K562 (cell line): ENCODE data around the gene RFC5. TPM values are rescaled to one million over a fixed set of nuclear protein-coding genes. Genes with fewer than 3 reads are reported as not detected.

Experiments
- ATF4 ChIP-seq: fragments of 450-650 bp; formaldehyde crosslinking; IDR thresholded peaks from 2 replicates; pipeline ENCODE4 v1.4.0; 2022; ENCODE audit warnings: mild to moderate bottlenecking, moderate library complexity
- BRCA1 ChIP-seq, 2 experiments: fragments of 450-650 bp in 1 of 2; sonication (generic) in 1 of 2; formaldehyde crosslinking in 1 of 2; IDR thresholded peaks; 2 replicates each; pipeline versions ENCODE4 v1.5.0 to v1.6.1; 2017 to 2020; ENCODE audit warnings: mild to moderate bottlenecking in 1 of 2, missing genetic modification reagents in 1 of 2
- CBX2 ChIP-seq: fragments of 200-600 bp; sonication (generic); IDR thresholded peaks from one replicate; pipeline ENCODE4 v1.6.1; 2012; ENCODE audit warnings: mild to moderate bottlenecking, low read length, inconsistent platforms; ENCODE audit not compliant: insufficient read depth, poor library complexity, severe bottlenecking
- CCNT2 ChIP-seq: IDR thresholded peaks from 2 replicates; pipeline ENCODE4 v1.6.1; 2011; ENCODE audit warnings: borderline replicate concordance, low read depth, mild to moderate bottlenecking, moderate library complexity, mixed read lengths, low read length; ENCODE audit not compliant: insufficient read length; ENCODE audit errors: extremely low read depth
- DPF2 ChIP-seq: fragments of 450-650 bp; IDR thresholded peaks from 2 replicates; pipeline ENCODE4 v1.6.1; 2016
- FOXM1 ChIP-seq, 2 experiments: fragments of 450-650 bp in 1 of 2; sonication (generic) in 1 of 2; formaldehyde crosslinking in 1 of 2; IDR thresholded peaks; 2 replicates each; pipeline versions ENCODE4 v1.6.1 to v1.9.0; 2017 to 2022; ENCODE audit warnings: low read depth in 2 of 2, mild to moderate bottlenecking in 2 of 2, missing genetic modification reagents in 1 of 2, moderate library complexity in 1 of 2
- GABPB1 ChIP-seq: sonication (generic); formaldehyde crosslinking; IDR thresholded peaks from 2 replicates; pipeline ENCODE4 v1.8.0; 2022; ENCODE audit warnings: mild to moderate bottlenecking, missing genetic modification reagents
- HINFP ChIP-seq: fragments of 450-650 bp; conservative IDR thresholded peaks from 2 replicates; pipeline ENCODE4 v1.6.1; 2016; ENCODE audit warnings: missing genetic modification characterization, low read depth, mild to moderate bottlenecking, control low read depth, missing compliant biosample characterization
- MAFK ChIP-seq: IDR thresholded peaks from 2 replicates; pipeline ENCODE4 v1.6.1; 2011; ENCODE audit warnings: low read length, improper control_type of control experiment
- MCM3 ChIP-seq: fragments of 450-650 bp; IDR thresholded peaks from 2 replicates; pipeline ENCODE4 v1.6.1; 2016
- PRMT5 ChIP-seq: sonication (generic); formaldehyde crosslinking; IDR thresholded peaks from 2 replicates; pipeline ENCODE4 v1.5.0; 2020; ENCODE audit warnings: missing genetic modification reagents
- SRF ChIP-seq, 2 experiments: fragments of 250-450, 450-650 bp in 1 of 2; sonication (Bioruptor Pico) in 1 of 2; sonication (generic) in 1 of 2; formaldehyde crosslinking; IDR thresholded peaks; 2 replicates each; pipeline versions ENCODE4 v1.5.0 to v1.5.1; 2020 to 2022; ENCODE audit warnings: mild to moderate bottlenecking in 1 of 2, missing genetic modification reagents in 1 of 2
- TAF7 ChIP-seq: fragments of 450-650 bp; IDR thresholded peaks from 2 replicates; pipeline ENCODE4 v1.6.1; 2016; ENCODE audit warnings: missing genetic modification characterization, missing compliant biosample characterization
- TCF7L2 ChIP-seq: fragments of 150-350 bp; IDR thresholded peaks from 2 replicates; pipeline ENCODE4 v1.6.1; 2016; ENCODE audit warnings: low read depth, mild to moderate bottlenecking, low read length, moderate library complexity
- ZBTB5 ChIP-seq: fragments of 450-650 bp; IDR thresholded peaks from 2 replicates; pipeline ENCODE4 v1.6.1; 2017; ENCODE audit warnings: antibody characterized with exemption
- ZBTB9 ChIP-seq: fragments of 450-650 bp; formaldehyde crosslinking; IDR thresholded peaks from 2 replicates; pipeline ENCODE4 v1.4.0; 2020; ENCODE audit warnings: mild to moderate bottlenecking, moderate library complexity
- ZNF316 ChIP-seq: fragments of 450-650 bp; IDR thresholded peaks from 2 replicates; pipeline ENCODE4 v1.6.1; 2016
- ZNF354B ChIP-seq: fragments of 250-450 bp; sonication (Bioruptor Pico); IDR thresholded peaks from 2 replicates; pipeline ENCODE4 v1.4.0; 2020
- ZNF395 ChIP-seq: fragments of 200-800 bp; sonication (Bioruptor generic); IDR thresholded peaks from 2 replicates; pipeline ENCODE4 v1.6.1; 2017; ENCODE audit warnings: missing genetic modification characterization, missing compliant biosample characterization
- ZNF398 ChIP-seq: fragments of 250-450 bp; sonication (Bioruptor Pico); IDR thresholded peaks from 2 replicates; pipeline ENCODE4 v1.8.0; 2021; ENCODE audit warnings: moderate library complexity, mild to moderate bottlenecking, inconsistent platforms
- polyA plus RNA-seq, 8 experiments: library from polyadenylated mRNA; depleted of rRNA in 4 of 8; stranded (reverse) in 5 of 8; unstranded in 3 of 8; fragments of >200 nt; fragmentation: Nextera tagmentation in 2 of 8; fragmentation: Illumina TruSeq in 1 of 8; extraction: Ambion mirVana in 2 of 8; extraction: Trizol in 1 of 8; gene quantifications; 2 replicates each; pipeline versions ENCODE4 v1.2.1 to v1.2.3, GENCODE V29; 2011 to 2014; ENCODE audit warnings: inconsistent platforms in 1 of 8, missing spikeins in 1 of 8
- total RNA-seq, 7 experiments: library from RNA; depleted of rRNA in 6 of 7; stranded (reverse); fragments of >200 nt in 6 of 7; fragmentation: Illumina TruSeq in 2 of 7; extraction: Trizol in 2 of 7; gene quantifications; 2 replicates each; pipeline versions ENCODE4 v1.2.1 to v1.2.3, GENCODE V29; 2011 to 2021; ENCODE audit warnings: low replicate concordance in 1 of 7

RFC5 gene
- total and polyA plus RNA-seq, 9 of the 15 experiments (the other 6 are each of a cell fraction or from before 2014, with no cell fraction given), result 61.8 to 189 (median 92.9) TPM

DNA sequence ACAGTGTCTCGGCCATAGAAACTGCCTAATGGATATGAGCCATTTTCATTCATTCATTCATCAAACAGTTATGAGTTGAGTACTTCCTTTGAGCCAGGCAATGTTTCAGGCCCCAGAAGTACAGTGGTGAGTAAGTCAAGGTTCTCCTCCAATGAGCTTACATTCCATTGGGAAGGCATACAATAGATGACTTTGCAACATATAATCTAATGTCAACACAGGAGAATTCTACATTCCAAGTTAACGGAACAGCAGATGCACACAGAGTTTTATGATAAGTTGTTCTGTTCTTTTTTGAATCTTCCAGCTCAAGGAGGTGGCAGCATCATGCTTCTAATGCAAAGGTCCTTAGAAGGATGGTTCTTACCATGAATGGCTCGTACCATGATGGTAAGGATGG, 3.2 kb upstream of the RFC5 start (continued):
- no peak for TF ChIP-seq ATF4 (CRISPR knock-in tag)
- TF ChIP-seq ZBTB5, result no peak
- peak; percentile 73; the same call in 1 of the 2 replicates for TF ChIP-seq DPF2
- peak; percentile 59; the same call in 1 of the 2 replicates for TF ChIP-seq MAFK
- no peak for TF ChIP-seq GABPB1 (CRISPR knock-in tag)
- TF ChIP-seq SRF (CRISPR knock-in tag; IDR thresholded peaks at IDR 0.05), result no peak
- TF ChIP-seq BRCA1 (IDR thresholded peaks at IDR 0.05), result no peak
- TF ChIP-seq BRCA1 (CRISPR knock-in tag; IDR thresholded peaks at IDR 0.05), result no peak
- no peak for TF ChIP-seq TCF7L2
- no peak for TF ChIP-seq PRMT5 (CRISPR knock-in tag)
- no peak for TF ChIP-seq MCM3
- peak; percentile 70 for TF ChIP-seq ZNF316
- TF ChIP-seq ZBTB9 (CRISPR knock-in tag), result no peak
- no peak for TF ChIP-seq HINFP
- no peak for TF ChIP-seq CCNT2
- no peak for TF ChIP-seq ZNF398 (CRISPR knock-in tag)
- TF ChIP-seq TAF7 (tag), result no peak
- no peak for TF ChIP-seq ZNF354B (CRISPR knock-in tag)
- TF ChIP-seq ZNF395 (CRISPR knock-in tag), result no peak
- TF ChIP-seq CBX2, result no peak
- TF ChIP-seq FOXM1 (IDR thresholded peaks at IDR 0.05; ENCODE audit: low read depth), result 0 out of 2 replicates have a peak, but pooled peaks have one; percentile 32
- no peak for TF ChIP-seq FOXM1 (CRISPR knock-in tag; IDR thresholded peaks at IDR 0.05; ENCODE audit: low read depth)
